K562 (cell line): ENCODE data around the gene NRAP.

ENCODE experiments used
- ATF3 ChIP-seq, 2 experiments: fragments of 450-650 bp in 1 of 2; sonication (generic) in 1 of 2; formaldehyde crosslinking in 1 of 2; IDR thresholded peaks in 1 of 2; conservative IDR thresholded peaks in 1 of 2; 2 replicates each; pipeline versions ENCODE4 v1.6.1 to v1.8.1; 2016 to 2023; ENCODE audit warnings: mild to moderate bottlenecking in 2 of 2, moderate library complexity in 2 of 2, inconsistent platforms in 1 of 2, missing genetic modification reagents in 1 of 2
- EZH2 ChIP-seq: IDR thresholded peaks from 2 replicates; pipeline ENCODE4 v1.6.1; 2012; ENCODE audit warnings: low read depth, mild to moderate bottlenecking, inconsistent platforms, low read length, borderline replicate concordance
- GATA2 ChIP-seq: sonication (generic); formaldehyde crosslinking; IDR thresholded peaks from 2 replicates; pipeline ENCODE4 v1.4.0; 2020; ENCODE audit warnings: mild to moderate bottlenecking, missing genetic modification reagents
- HDGF ChIP-seq: fragments of 450-650 bp; IDR thresholded peaks from 2 replicates; pipeline ENCODE4 v1.6.1; 2016
- HIVEP1 ChIP-seq: fragments of 250-450 bp; sonication (Bioruptor Pico); IDR thresholded peaks from 2 replicates; pipeline ENCODE4 v1.4.0; 2020; ENCODE audit warnings: mild to moderate bottlenecking
- NFATC3 ChIP-seq: fragments of 450-650 bp; IDR thresholded peaks from 2 replicates; pipeline ENCODE4 v1.6.1; 2017; ENCODE audit warnings: mild to moderate bottlenecking
- NR1H2 ChIP-seq: sonication (generic); formaldehyde crosslinking; IDR thresholded peaks from 2 replicates; pipeline ENCODE4 v1.4.0; 2020; ENCODE audit warnings: mild to moderate bottlenecking, missing genetic modification reagents
- NR2C2 ChIP-seq, 2 experiments: fragments of 200-800 bp in 1 of 2; sonication (Bioruptor generic) in 1 of 2; sonication (generic) in 1 of 2; formaldehyde crosslinking in 1 of 2; IDR thresholded peaks; 2 replicates each; pipeline versions ENCODE4 v1.6.1 to v1.8.0; 2016 to 2022; ENCODE audit warnings: mild to moderate bottlenecking in 1 of 2, missing compliant biosample characterization in 1 of 2, missing genetic modification characterization in 1 of 2, missing genetic modification reagents in 1 of 2
- POLR2A ChIP-seq: fragments of 450-650 bp; conservative IDR thresholded peaks from 2 replicates; pipeline ENCODE4 v1.6.1; 2016
- RBM22 ChIP-seq: fragments of 200-400 bp; formaldehyde crosslinking; IDR thresholded peaks from 2 replicates; pipeline ENCODE4 v1.6.1; 2018; ENCODE audit warnings: low read length, low read depth; ENCODE audit not compliant: poor library complexity, severe bottlenecking
- REST ChIP-seq, 2 experiments: fragments of 450-650 bp; formaldehyde crosslinking in 1 of 2; IDR thresholded peaks; 2 replicates each; pipeline versions ENCODE4 v1.4.0 to v1.6.1; 2014 to 2020; ENCODE audit warnings: mild to moderate bottlenecking in 2 of 2, borderline replicate concordance in 1 of 2, low read depth in 1 of 2
- TCF15 ChIP-seq: fragments of 250-450 bp; sonication (Bioruptor Pico); IDR thresholded peaks from 2 replicates; pipeline ENCODE4 v1.8.0; 2022; ENCODE audit warnings: moderate library complexity, mild to moderate bottlenecking, inconsistent platforms
- ZNF324 ChIP-seq: fragments of 250-450 bp; sonication (Bioruptor Pico); IDR thresholded peaks from 2 replicates; pipeline ENCODE4 v1.4.0; 2020; ENCODE audit warnings: mild to moderate bottlenecking

- TF ChIP-seq RBM22 (no peak), EZH2 (no peak), POLR2A (no peak), HDGF (no peak), NR2C2 (CRISPR knock-in tag; IDR thresholded peaks at IDR 0.05) (no peak), NR2C2 (tag; IDR thresholded peaks at IDR 0.05) (no peak), NR1H2 (CRISPR knock-in tag) (no peak), NFATC3 (no peak), GATA2 (CRISPR knock-in tag) (no peak), TCF15 (CRISPR knock-in tag) (no peak), ZNF324 (CRISPR knock-in tag) (no peak), REST (IDR thresholded peaks at IDR 0.05; ENCODE audit: borderline replicate concordance) (peak; percentile 65), REST (CRISPR knock-in tag; IDR thresholded peaks at IDR 0.05; ENCODE audit: low read depth) (no peak), ATF3 (IDR thresholded peaks at IDR 0.05) (no peak), ATF3 (CRISPR knock-in tag; conservative IDR thresholded peaks at IDR 0.05) (no peak), HIVEP1 (no peak)
These were observed 100.3 kb downstream of the NRAP start for GRCh38 chr10:113563306-113564088.
